ENCODE measurements around the gene OR6T1.

OR6T1 gene

GRCh38 chr11:123943738-123944137 lies at the start of gene OR6T1:
Gene OR6T1 (minus strand): TSS chr11:123943838. CDS start chr11:123943838, 0 bp downstream.
- DNase-seq (ENCODE audit: low read depth in 2 of 2, low spot score in 1 of 2) = no peak

- no peak for DNase-seq (ENCODE audit: low read depth in 2 of 2, low spot score in 1 of 2)
Measured at GRCh38 chr11:123979311-123979710, 35.7 kb upstream of the OR6T1 start.

GRCh38 chr11:123977731-123978347 lies 34.2 kb upstream of the OR6T1 start, which contains the start of gene OR10S1:
Gene OR10S1 (minus strand): TSS chr11:123977781. CDS start chr11:123977664, 117 bp downstream.
- DNase-seq (ENCODE audit: low read depth in 2 of 2, low spot score in 1 of 2) = no peak

- DNase-seq (ENCODE audit: low read depth in 2 of 2, low spot score in 1 of 2) = no peak
Measured at GRCh38 chr11:123976770-123977560, 33.3 kb upstream of the OR6T1 start.

- DNase-seq (ENCODE audit: low read depth in 2 of 2, low spot score in 1 of 2) = no peak
Measured at GRCh38 chr11:123973816-123974215, 30.2 kb upstream of the OR6T1 start.

GRCh38 chr11:123956752-123957151 lies 13.1 kb upstream of the OR6T1 start:
- no peak for DNase-seq (ENCODE audit: low read depth in 2 of 2, low spot score in 1 of 2)

GRCh38 chr11:123945132-123945531 lies 1.5 kb upstream of the OR6T1 start:
- no peak for DNase-seq (ENCODE audit: low read depth in 2 of 2, low spot score in 1 of 2)

GRCh38 chr11:123942413-123942812 lies 1.2 kb downstream of the OR6T1 start:
- DNase-seq (ENCODE audit: low read depth in 2 of 2, low spot score in 1 of 2) = no peak

- no peak for DNase-seq (ENCODE audit: low read depth in 2 of 2, low spot score in 1 of 2)
Measured at GRCh38 chr11:123939317-123939716, 4.3 kb downstream of the OR6T1 start, which contains the start of gene OR4D5. Gene OR4D5 (plus strand): TSS chr11:123939617. CDS start chr11:123939617, 0 bp downstream.

GRCh38 chr11:123924027-123924426 lies 19.6 kb downstream of the OR6T1 start:
- DNase-seq (ENCODE audit: low read depth in 2 of 2, low spot score in 1 of 2) = no peak

GRCh38 chr11:123920943-123921342 lies 22.7 kb downstream of the OR6T1 start:
- DNase-seq (ENCODE audit: low read depth in 2 of 2, low spot score in 1 of 2) = no peak

- no peak for DNase-seq (ENCODE audit: low read depth in 2 of 2, low spot score in 1 of 2)
Measured at GRCh38 chr11:123905826-123906225, 37.8 kb downstream of the OR6T1 start.

GRCh38 chr11:123904932-123905331 lies 38.7 kb downstream of the OR6T1 start:
- no peak for DNase-seq (ENCODE audit: low read depth in 2 of 2, low spot score in 1 of 2)

- no peak for DNase-seq (ENCODE audit: low read depth in 2 of 2, low spot score in 1 of 2)
Measured at GRCh38 chr11:123903932-123904331, 39.7 kb downstream of the OR6T1 start.

- DNase-seq (ENCODE audit: low read depth in 2 of 2, low spot score in 1 of 2) = no peak
Measured at GRCh38 chr11:123901867-123902266, 41.8 kb downstream of the OR6T1 start, which contains the start of gene OR8D4. Gene OR8D4 (plus strand): TSS chr11:123902167. CDS start chr11:123906432, 4,265 bp downstream.

- no peak for DNase-seq (ENCODE audit: low read depth in 2 of 2, low spot score in 1 of 2)
Measured at GRCh38 chr11:123899792-123900191, 43.8 kb downstream of the OR6T1 start.

Measured in stimulated activated CD8-positive, alpha-beta memory T cell treated with anti-CD3 and anti-CD28 coated beads, Interleukin-4, amount 100 ng/mL, for 4 hours (primary cell).